PC-9 (cell line): ENCODE results near the gene SLC36A4.

Source experiments
- CTCF ChIP-seq: fragments of 200-600 bp; sonication (generic); conservative IDR thresholded peaks from 2 replicates; pipeline ENCODE4 v1.6.1; 2017; ENCODE audit warnings: mixed run types, antibody characterized with exemption, mild to moderate bottlenecking, moderate library complexity
- EZH2 ChIP-seq: fragments of 200-600 bp; sonication (generic); IDR thresholded peaks from 2 replicates; pipeline ENCODE4 v1.8.0; 2017; ENCODE audit warnings: antibody characterized with exemption, low read depth

DNA sequence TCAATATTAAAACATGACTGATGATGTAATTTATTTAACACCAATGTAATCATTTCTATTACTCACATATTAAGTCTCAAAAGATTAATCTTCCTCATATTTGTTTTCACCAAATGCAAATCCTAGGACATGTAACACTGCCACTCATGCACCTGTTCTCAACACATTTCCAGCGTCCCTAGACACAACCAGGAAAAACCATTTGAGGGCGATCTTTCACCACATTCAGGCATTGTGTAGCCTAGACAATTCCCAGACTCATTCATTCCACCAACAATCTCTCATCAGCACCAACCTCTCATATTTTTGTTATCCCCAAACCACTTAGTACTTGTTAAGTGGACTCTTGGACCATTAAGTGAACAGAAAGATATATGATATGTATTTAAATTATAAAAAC lies 66.1 kb downstream of the SLC36A4 start:
- TF ChIP-seq CTCF (no peak), EZH2 (no peak)
